SU-DHL-6 (cell line): ENCODE measurements around the gene MMP14.

Source experiments
- H2AFZ ChIP-seq: fragments of 200-600 bp; sonication (generic); 2 replicates; pipeline ENCODE4 v1.6.1; 2014; ENCODE audit warnings: low read depth, mild to moderate bottlenecking, moderate library complexity, mixed read lengths, antibody characterized with exemption, low read length; ENCODE audit not compliant: severe bottlenecking
- H3F3A ChIP-seq: fragments of 200-600 bp; shearing (Covaris generic); 2 replicates; pipeline ENCODE4 v1.6.0; 2016; ENCODE audit warnings: antibody characterized with exemption, mild to moderate bottlenecking; ENCODE audit not compliant: insufficient read depth
- H3K27ac ChIP-seq: fragments of 200-600 bp; sonication (generic); 2 replicates; pipeline ENCODE4 v1.5.1; 2016; ENCODE audit warnings: low read depth, mild to moderate bottlenecking, low read length, moderate library complexity, mixed read lengths
- H3K27me3 ChIP-seq: fragments of 200-600 bp; sonication (generic), shearing (Covaris generic); 2 replicates; pipeline ENCODE4 v1.6.0; 2014; ENCODE audit warnings: mild to moderate bottlenecking, low read length
- H3K36me3 ChIP-seq: fragments of 200-600 bp; sonication (generic); 2 replicates; pipeline ENCODE4 v1.6.1; 2014; ENCODE audit warnings: mild to moderate bottlenecking, low read length, mixed read lengths
- H3K4me2 ChIP-seq: fragments of 300-600, 200-600 bp; shearing (Covaris generic), sonication (generic); 2 replicates; pipeline ENCODE4 v1.6.0; 2014; ENCODE audit warnings: low read length, low read depth, mild to moderate bottlenecking; ENCODE audit not compliant: poor library complexity, severe bottlenecking
- H3K4me3 ChIP-seq: fragments of 200-600 bp; sonication (generic); 2 replicates; pipeline ENCODE4 v1.5.1; 2014; ENCODE audit warnings: antibody characterized with exemption, low read length, mild to moderate bottlenecking, mixed read lengths; ENCODE audit not compliant: insufficient read depth, poor library complexity, severe bottlenecking
- H3K79me2 ChIP-seq: fragments of 200-600 bp; sonication (generic); 2 replicates; pipeline ENCODE4 v1.6.1; 2014; ENCODE audit warnings: mild to moderate bottlenecking, low read length, moderate library complexity; ENCODE audit not compliant: insufficient read depth
- H3K9ac ChIP-seq: fragments of 200-600 bp; sonication (generic); 2 replicates; pipeline ENCODE4 v1.7.0; 2014; ENCODE audit warnings: mild to moderate bottlenecking, low read length
- H3K9me2 ChIP-seq: fragments of 200-600 bp; sonication (generic); replicated peaks from 2 replicates; pipeline ENCODE4 v1.6.1; 2014; ENCODE audit warnings: low read length; ENCODE audit not compliant: insufficient read depth
- H3K9me3 ChIP-seq: fragments of 200-600 bp; sonication (generic); 2 replicates; pipeline ENCODE4 v1.6.1; 2014; ENCODE audit warnings: low read length, mixed read lengths; ENCODE audit not compliant: insufficient read depth
- H4K20me1 ChIP-seq: fragments of 200-600 bp; sonication (generic); 2 replicates; pipeline ENCODE4 v1.6.1; 2014; ENCODE audit warnings: low read depth, mild to moderate bottlenecking, antibody characterized with exemption, low read length, moderate library complexity, mixed read lengths
- CTCF ChIP-seq: fragments of 200-600 bp; sonication (generic); IDR thresholded peaks from one replicate; pipeline ENCODE4 v1.5.1; 2017; ENCODE audit warnings: antibody characterized with exemption, mild to moderate bottlenecking, low read length, moderate library complexity; ENCODE audit not compliant: insufficient read depth, poor library complexity, severe bottlenecking
- EZH2phosphoT487 ChIP-seq: fragments of 200-600 bp; sonication (generic), shearing (Covaris generic); conservative IDR thresholded peaks from 2 replicates; pipeline ENCODE4 v1.6.1; 2018; ENCODE audit warnings: mild to moderate bottlenecking, antibody characterized with exemption, low read length, moderate library complexity, mixed read lengths

Gene MMP14

GRCh38 chr14:22896760-22897159 is 60.4 kb downstream of the MMP14 start:
- Histone ChIP-seq H3K27me3 (no peaks in the 10 kb centered on the region), H3K79me2 (no peaks in the 10 kb centered on the region), H3F3A (0 out of 2 replicates have a peak, but pooled peaks cover 8% of the 10 kb centered on the region), H3K9me2 (no peaks in the 10 kb centered on the region), H3K9me3 (no peaks in the 10 kb centered on the region), H4K20me1 (no peaks in the 10 kb centered on the region), H2AFZ (no peak overlapping the region), H3K36me3 (peaks cover 5% of the 10 kb centered on the region; the same call in 1 of the 2 replicates), H3K4me2 (no peak overlapping the region), H3K9ac (no peak overlapping the region), H3K27ac (no peak overlapping the region), H3K4me3 (no peak overlapping the region)
- no peak for TF ChIP-seq EZH2phosphoT487
- TF ChIP-seq CTCF = no peak

GRCh38 chr14:22897357-22897756 is 61.0 kb downstream of the MMP14 start:
- H3K9me2 ChIP-seq = no peaks in the 10 kb centered on the region
- no peak overlapping the region for H3K4me3 ChIP-seq
- no peak overlapping the region for H3K4me2 ChIP-seq
- no peaks in the 10 kb centered on the region for H3K9me3 ChIP-seq
- H2AFZ ChIP-seq = no peak overlapping the region
- no peak overlapping the region for H3K27ac ChIP-seq
- peaks cover 5% of the 10 kb centered on the region; the same call in 1 of the 2 replicates for H3K36me3 ChIP-seq
- H3K9ac ChIP-seq = no peak overlapping the region
- H3K27me3 ChIP-seq = no peaks in the 10 kb centered on the region
- no peaks in the 10 kb centered on the region for H3K79me2 ChIP-seq
- 0 out of 2 replicates have a peak, but pooled peaks cover 8% of the 10 kb centered on the region for H3F3A ChIP-seq
- H4K20me1 ChIP-seq = no peaks in the 10 kb centered on the region
- no peak for TF ChIP-seq EZH2phosphoT487
- no peak for TF ChIP-seq CTCF
